Memory B cell (primary cell): ENCODE data around the gene GPD1L.
"Not testable (repeated sequence)": the region's sequence is repeated elsewhere in the genome, so short reads cannot be mapped to it uniquely, and the experiment has no call there.

Source experiments
- ATAC-seq: fragments of 150-1000 bp; cut with Tn5 transposase; 2 replicates; pipeline ENCODE4 v1.10.0; 2021; ENCODE audit warnings: low read depth, mild to moderate bottlenecking, moderate library complexity
- DNase-seq, 2 donors: peaks; one replicate each; pipeline ENCODE4 v3.0.0; 2022; ENCODE audit warnings: low spot score in 2 of 2
- H3K27ac Mint-ChIP-seq: one replicate; pipeline ENCODE4 v1.8.0; 2022; ENCODE audit warnings: mild to moderate bottlenecking, moderate library complexity, mixed read lengths
- H3K27me3 Mint-ChIP-seq: one replicate; pipeline ENCODE4 v1.8.0; 2022; ENCODE audit warnings: mixed read lengths
- H3K36me3 Mint-ChIP-seq: one replicate; pipeline ENCODE4 v1.8.0; 2022; ENCODE audit warnings: mild to moderate bottlenecking, mixed read lengths
- H3K4me1 Mint-ChIP-seq: one replicate; pipeline ENCODE4 v1.8.0; 2022; ENCODE audit warnings: mixed read lengths
- H3K4me3 Mint-ChIP-seq: one replicate; pipeline ENCODE4 v1.8.0; 2022; ENCODE audit warnings: mild to moderate bottlenecking, moderate library complexity, mixed read lengths
- H3K9me3 Mint-ChIP-seq: one replicate; pipeline ENCODE4 v1.8.0; 2022; ENCODE audit warnings: mixed read lengths

Gene GPD1L

GRCh38 chr3:32190556-32190955 lies 84.1 kb downstream of the GPD1L start:
- H3K4me3 Mint-ChIP-seq, DNase-seq, H3K4me1 Mint-ChIP-seq, H3K9me3 Mint-ChIP-seq, H3K27ac Mint-ChIP-seq, ATAC-seq, H3K36me3 Mint-ChIP-seq: not testable (repeated sequence)
- H3K27me3 Mint-ChIP-seq, result peaks cover 15% of the 10 kb centered on the region

- no peak overlapping the region for H3K4me3 Mint-ChIP-seq
- no peak overlapping the region for H3K27ac Mint-ChIP-seq
Measured at GRCh38 chr3:32193101-32193500, 86.7 kb downstream of the GPD1L start.

GRCh38 chr3:32194653-32195052 lies 88.2 kb downstream of the GPD1L start:
- ATAC-seq (no peak), DNase-seq (no peak)
- H3K4me3 Mint-ChIP-seq, result no peak overlapping the region
- H3K27ac Mint-ChIP-seq, result no peak overlapping the region
- no peaks in the 10 kb centered on the region for H3K9me3 Mint-ChIP-seq
- H3K36me3 Mint-ChIP-seq, result no peaks in the 10 kb centered on the region
- peaks cover 5% of the 10 kb centered on the region for H3K4me1 Mint-ChIP-seq
- H3K27me3 Mint-ChIP-seq, result peaks cover 21% of the 10 kb centered on the region

More at GRCh38 chr3:32193101-32193500, 86.7 kb downstream of the GPD1L start:
- Mint-ChIP-seq H3K36me3 (no peaks in the 10 kb centered on the region), H3K4me1 (no peaks in the 10 kb centered on the region), H3K27me3 (peaks cover 16% of the 10 kb centered on the region), H3K9me3 (no peaks in the 10 kb centered on the region)
- DNase-seq, result no peak
- ATAC-seq, result no peak

GRCh38 chr3:32195995-32196540 lies 89.6 kb downstream of the GPD1L start:
- Mint-ChIP-seq H3K4me3 (no peak overlapping the region), H3K9me3 (no peaks in the 10 kb centered on the region), H3K36me3 (no peaks in the 10 kb centered on the region), H3K27ac (no peak overlapping the region), H3K4me1 (peaks cover 5% of the 10 kb centered on the region), H3K27me3 (peaks cover 21% of the 10 kb centered on the region)
- ATAC-seq (no peak), DNase-seq (no peak)

- Mint-ChIP-seq H3K27me3 (peaks cover 21% of the 10 kb centered on the region), H3K9me3 (no peaks in the 10 kb centered on the region), H3K4me3 (no peak overlapping the region), H3K27ac (no peak overlapping the region), H3K4me1 (peaks cover 5% of the 10 kb centered on the region), H3K36me3 (no peaks in the 10 kb centered on the region)
- no peak for ATAC-seq
- DNase-seq, result no peak
Measured at GRCh38 chr3:32197991-32198390, 91.6 kb downstream of the GPD1L start.

GRCh38 chr3:32198714-32199113 lies 92.3 kb downstream of the GPD1L start:
- Mint-ChIP-seq H3K4me1 (peaks cover 5% of the 10 kb centered on the region), H3K4me3 (no peak overlapping the region), H3K27me3 (peaks cover 23% of the 10 kb centered on the region), H3K36me3 (no peaks in the 10 kb centered on the region), H3K27ac (no peak overlapping the region), H3K9me3 (no peaks in the 10 kb centered on the region)
- ATAC-seq (peak; percentile 45), DNase-seq (no peak)

GRCh38 chr3:32200490-32200889 lies 94.1 kb downstream of the GPD1L start:
- H3K36me3 Mint-ChIP-seq, result no peaks in the 10 kb centered on the region
- H3K4me3 Mint-ChIP-seq, result no peak overlapping the region
- no peak overlapping the region for H3K27ac Mint-ChIP-seq
- DNase-seq (no peak), ATAC-seq (no peak)
- peaks cover 21% of the 10 kb centered on the region for H3K27me3 Mint-ChIP-seq
- no peaks in the 10 kb centered on the region for H3K9me3 Mint-ChIP-seq
- peaks cover 5% of the 10 kb centered on the region for H3K4me1 Mint-ChIP-seq

- Mint-ChIP-seq H3K36me3 (no peaks in the 10 kb centered on the region), H3K27me3 (peaks cover 23% of the 10 kb centered on the region), H3K4me1 (peaks cover 5% of the 10 kb centered on the region), H3K9me3 (no peaks in the 10 kb centered on the region), H3K4me3 (no peak overlapping the region), H3K27ac (no peak overlapping the region)
- DNase-seq (no peak), ATAC-seq (no peak)
Measured at GRCh38 chr3:32200992-32201758, 94.8 kb downstream of the GPD1L start.

GRCh38 chr3:32202496-32202895 lies 96.1 kb downstream of the GPD1L start:
- DNase-seq (no peak), ATAC-seq (no peak)
- no peak overlapping the region for H3K27ac Mint-ChIP-seq
- peaks cover 19% of the 10 kb centered on the region for H3K27me3 Mint-ChIP-seq
- no peaks in the 10 kb centered on the region for H3K9me3 Mint-ChIP-seq
- H3K4me1 Mint-ChIP-seq, result peaks cover 5% of the 10 kb centered on the region
- H3K36me3 Mint-ChIP-seq, result no peaks in the 10 kb centered on the region
- H3K4me3 Mint-ChIP-seq, result no peak overlapping the region

- ATAC-seq (no peak), DNase-seq (no peak)
- Mint-ChIP-seq H3K9me3 (no peaks in the 10 kb centered on the region), H3K27ac (no peak overlapping the region), H3K27me3 (peaks cover 19% of the 10 kb centered on the region), H3K4me1 (peaks cover 1% of the 10 kb centered on the region), H3K36me3 (no peaks in the 10 kb centered on the region), H3K4me3 (no peak overlapping the region)
Measured at GRCh38 chr3:32203854-32204253, 97.4 kb downstream of the GPD1L start.

GRCh38 chr3:32208447-32208846 lies 102.0 kb downstream of the GPD1L start:
- Mint-ChIP-seq H3K4me1 (no peaks in the 10 kb centered on the region), H3K9me3 (no peaks in the 10 kb centered on the region), H3K36me3 (no peaks in the 10 kb centered on the region), H3K27ac (no peak overlapping the region), H3K4me3 (no peak overlapping the region), H3K27me3 (peaks cover 6% of the 10 kb centered on the region)
- no peak for ATAC-seq
- no peak for DNase-seq

- H3K4me3 Mint-ChIP-seq, result no peak overlapping the region
- H3K9me3 Mint-ChIP-seq, result no peaks in the 10 kb centered on the region
- no peaks in the 10 kb centered on the region for H3K36me3 Mint-ChIP-seq
- no peak for ATAC-seq
- no peak for DNase-seq
- peaks cover 9% of the 10 kb centered on the region for H3K27me3 Mint-ChIP-seq
- no peak overlapping the region for H3K27ac Mint-ChIP-seq
- no peaks in the 10 kb centered on the region for H3K4me1 Mint-ChIP-seq
Measured at GRCh38 chr3:32215185-32215584, 108.8 kb downstream of the GPD1L start.

- Mint-ChIP-seq H3K4me1 (no peaks in the 10 kb centered on the region), H3K27ac (no peak overlapping the region), H3K27me3 (peaks cover 15% of the 10 kb centered on the region), H3K4me3 (no peak overlapping the region), H3K9me3 (no peaks in the 10 kb centered on the region), H3K36me3 (no peaks in the 10 kb centered on the region)
- DNase-seq, result no peak
- ATAC-seq, result no peak
Measured at GRCh38 chr3:32216172-32216783, 109.9 kb downstream of the GPD1L start.

GRCh38 chr3:32217339-32217738 lies 110.9 kb downstream of the GPD1L start:
- Mint-ChIP-seq H3K4me3 (no peak overlapping the region), H3K36me3 (peaks cover 2% of the 10 kb centered on the region), H3K9me3 (no peaks in the 10 kb centered on the region), H3K4me1 (no peaks in the 10 kb centered on the region), H3K27ac (no peak overlapping the region), H3K27me3 (peaks cover 17% of the 10 kb centered on the region)
- ATAC-seq (no peak), DNase-seq (no peak)
